Hypothalamus (tissue), 51 donors: Measurements from ENCODE around the gene TMSB15A.
"Not testable (repeated sequence)": the region's sequence is repeated elsewhere in the genome, so short reads cannot be mapped to it uniquely, and the experiment has no call there.

ENCODE experiments used
- DNase-seq, 51 donors: peaks; one replicate each; lab custom pipeline; 2025; lab: John Stamatoyannopoulos, UW

Gene TMSB15A

DNA sequence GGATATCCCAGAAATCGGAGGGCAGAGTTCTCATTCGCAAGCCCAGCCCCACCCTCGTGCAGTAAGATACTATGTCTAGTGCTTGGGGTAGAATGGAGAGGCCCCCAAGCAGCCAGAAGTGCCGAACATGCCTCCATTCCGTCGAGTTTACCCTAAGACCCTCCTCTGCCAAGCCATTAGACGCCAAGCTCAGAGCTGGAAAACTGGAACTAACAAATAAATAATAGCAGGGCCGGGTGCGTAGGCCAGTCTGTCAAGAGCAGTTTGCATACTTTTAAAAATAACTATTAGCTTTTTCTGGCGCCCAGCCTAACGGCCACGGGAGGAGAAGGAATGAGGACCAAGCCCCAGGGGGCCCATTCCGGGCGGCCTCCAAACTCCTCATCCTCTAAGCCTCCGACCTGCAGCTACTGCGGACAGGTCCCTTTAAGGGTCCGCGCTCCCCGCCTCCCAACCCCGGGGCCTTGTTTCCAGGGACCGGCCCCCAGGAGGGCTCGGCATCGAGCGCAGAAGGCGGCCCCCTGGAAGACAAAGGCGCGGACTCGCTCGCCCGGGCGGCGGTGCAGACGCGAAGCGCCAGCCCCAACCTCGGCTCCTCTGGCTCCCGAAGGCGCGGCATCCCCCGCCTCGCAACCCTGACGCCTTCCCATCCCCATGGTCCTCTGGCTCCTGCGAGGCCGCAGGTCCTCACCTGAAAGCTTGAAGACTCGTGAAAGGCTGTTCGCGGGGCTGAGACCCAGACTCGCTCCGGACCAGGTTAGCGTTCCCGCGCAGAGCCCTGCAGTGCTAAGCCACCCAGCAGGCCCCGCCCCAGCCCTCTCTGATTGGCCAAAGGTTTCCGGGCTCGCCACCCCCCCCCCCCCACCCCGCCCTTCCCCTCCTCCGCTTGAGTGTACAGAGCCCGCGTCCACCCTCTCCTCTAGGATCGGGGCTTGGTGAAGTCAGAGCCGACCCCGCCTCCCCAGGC lies at the start of gene TMSB15A:
Gene TMSB15A (minus strand): TSS at position 765 of the 967 bp plus-strand sequence.
- peak in 47 of 51 donors; percentile 0 to 64 (median 16) for DNase-seq

DNA sequence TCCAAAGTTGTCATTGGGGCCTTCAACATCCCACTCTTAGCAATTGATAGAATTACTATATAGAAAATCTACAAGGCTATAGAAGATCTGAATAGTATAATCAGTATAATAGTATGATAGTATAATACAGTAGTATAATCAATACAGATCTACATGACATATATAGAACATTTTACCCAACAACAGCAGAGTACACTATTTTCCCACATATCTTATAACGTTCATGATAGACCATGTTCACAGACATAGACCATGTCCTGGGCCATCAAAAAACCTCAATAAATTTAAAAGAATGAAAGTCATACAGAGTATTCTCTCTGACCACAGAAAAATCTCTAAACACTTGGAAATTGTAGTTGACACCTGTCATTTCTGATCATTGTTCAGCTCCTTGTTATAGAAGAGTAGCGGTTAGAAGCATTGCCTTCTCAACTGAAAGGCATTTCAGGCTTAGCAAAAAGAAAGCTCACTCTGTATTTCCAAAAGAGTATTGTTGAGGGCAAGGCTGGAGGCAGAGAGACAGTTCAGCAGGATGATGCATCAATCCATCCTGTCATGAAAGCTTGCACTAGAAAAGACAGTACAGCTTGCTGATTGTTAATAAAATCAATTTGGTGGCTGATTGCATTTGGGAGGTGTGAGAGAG lies 44.0 kb upstream of the TMSB15A start:
- no peak for DNase-seq

- no peak for DNase-seq
Observed at GRCh38 chrX:102558607-102559006, 42.1 kb upstream of the TMSB15A start.

GRCh38 chrX:102548231-102548630 lies 31.7 kb upstream of the TMSB15A start:
- no peak for DNase-seq

- peak in 9 of 51 donors; percentile 0 to 4 (median 1) for DNase-seq
Observed at GRCh38 chrX:102546828-102547493, 30.4 kb upstream of the TMSB15A start.

- DNase-seq: not testable (repeated sequence)
Observed at GRCh38 chrX:102546175-102546574, 29.6 kb upstream of the TMSB15A start.

- no peak for DNase-seq
Observed at GRCh38 chrX:102535958-102536357, 19.4 kb upstream of the TMSB15A start.

GRCh38 chrX:102517326-102517725 lies 787 bp upstream of the TMSB15A start:
- DNase-seq: peak in 3 of 51 donors; percentile 0 to 7 (median 5)

DNA sequence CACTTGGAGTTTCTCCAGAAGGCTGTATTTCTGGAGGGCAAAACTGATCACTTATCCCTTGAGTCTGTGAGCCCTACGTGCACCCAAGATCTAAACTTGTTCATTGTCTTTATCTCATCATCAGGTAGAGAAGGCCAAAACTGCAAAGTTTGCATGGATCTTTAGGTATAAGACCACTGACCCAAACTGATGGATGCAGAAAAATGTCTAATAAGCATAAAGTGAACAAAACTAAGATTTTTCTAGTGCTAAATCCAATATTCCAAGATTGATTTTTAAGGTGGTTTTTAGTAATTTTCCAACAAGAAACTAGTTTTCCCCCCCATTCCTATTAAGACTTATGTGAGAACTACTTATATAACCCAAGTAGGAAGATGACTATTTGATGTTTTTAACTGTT lies 2.0 kb downstream of the TMSB15A start:
- no peak for DNase-seq

DNA sequence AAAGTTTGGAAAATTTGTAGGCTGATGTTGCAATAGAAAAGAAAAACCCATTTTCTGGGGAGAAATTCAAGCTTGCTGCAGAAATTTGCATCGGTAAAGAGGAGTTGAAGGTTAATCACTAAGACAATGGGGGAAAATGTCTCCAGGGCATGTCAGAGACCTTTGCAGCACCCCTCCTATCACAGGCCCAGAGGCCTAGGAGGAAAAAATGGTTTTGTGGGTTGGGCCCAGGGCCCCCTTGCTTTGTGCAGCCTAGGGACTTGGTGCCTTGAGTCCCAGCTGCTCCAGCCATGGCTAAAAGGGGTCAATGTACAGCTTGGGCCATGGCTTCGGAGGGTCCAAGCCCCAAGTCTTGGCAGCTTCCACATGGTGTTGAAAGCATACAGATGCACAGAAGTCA lies 17.8 kb downstream of the TMSB15A start:
- DNase-seq: no peak

DNA sequence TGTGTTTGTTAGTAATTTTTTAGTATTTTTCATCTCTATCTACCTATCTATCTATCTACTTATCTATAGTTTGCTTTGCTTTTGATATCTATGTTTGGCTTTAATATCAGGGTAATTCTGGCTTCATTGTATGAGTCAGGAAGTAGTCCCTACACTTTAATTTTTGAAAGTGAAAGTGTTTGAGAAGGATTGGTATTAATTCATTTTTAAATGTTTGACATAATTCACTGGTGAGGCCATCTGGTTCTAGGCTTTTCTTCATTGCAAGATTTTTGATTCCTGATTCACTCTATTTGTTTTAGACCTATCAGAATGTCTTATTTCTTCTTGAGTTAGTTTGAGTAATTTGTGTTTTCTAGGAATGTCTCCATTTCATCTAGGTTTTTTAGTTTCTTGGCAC lies 24.8 kb downstream of the TMSB15A start:
- no peak for DNase-seq

DNA sequence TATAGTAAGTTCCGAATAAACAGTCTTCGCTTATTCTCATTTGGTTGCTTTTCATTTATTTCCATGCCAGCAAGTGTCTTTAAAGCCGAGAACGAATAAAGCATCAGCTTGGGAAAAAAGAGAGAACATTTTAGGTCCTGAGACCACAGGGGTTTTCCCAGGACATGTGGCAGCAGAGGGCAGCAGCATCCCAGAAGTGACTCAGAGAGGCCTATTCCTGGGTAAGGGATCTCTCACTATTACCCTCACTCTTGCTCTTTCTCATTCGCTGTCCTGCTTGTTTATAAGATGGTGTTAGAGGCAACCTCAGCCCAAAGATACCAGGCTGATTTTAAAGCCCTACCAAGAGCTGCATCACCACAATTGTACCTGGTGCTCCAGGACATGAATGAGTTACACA lies 37.8 kb downstream of the TMSB15A start:
- not testable (repeated sequence) for DNase-seq

GRCh38 chrX:102471762-102472220 lies 44.7 kb downstream of the TMSB15A start, which contains the start of gene TCP11X2:
TSS of gene TCP11X2 (minus strand) at chrX:102471812.
- DNase-seq: not testable (repeated sequence)

DNA sequence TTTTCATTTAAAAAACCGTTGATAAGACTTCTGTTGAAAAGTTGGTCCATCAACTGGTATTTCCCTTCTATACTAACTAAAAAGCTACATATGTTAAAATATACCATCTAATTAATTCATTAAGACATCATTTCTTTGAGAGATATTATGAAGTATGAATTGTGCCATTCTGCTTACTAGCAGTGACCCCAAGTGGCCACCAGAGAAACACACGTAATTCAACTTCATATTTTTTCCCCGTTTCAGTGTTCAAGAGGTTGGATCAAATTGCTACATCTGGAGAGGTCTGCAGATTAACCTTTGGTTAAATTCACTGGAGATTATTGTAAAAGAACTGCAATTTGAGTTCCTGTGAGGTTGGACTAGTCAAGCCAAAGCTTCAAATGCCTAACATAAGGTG lies 46.3 kb downstream of the TMSB15A start:
- not testable (repeated sequence) for DNase-seq
